GM18951 (cell line): Measurements from ENCODE around the gene CPM.

Experiments
- POLR2A ChIP-seq: IDR thresholded peaks from 4 replicates; pipeline ENCODE4 v1.6.1; 2011; ENCODE audit warnings: mild to moderate bottlenecking; ENCODE audit not compliant: insufficient read length, insufficient read depth; ENCODE audit errors: extremely low read depth
- in situ Hi-C: fragments of 300-500 bp; cut with MboI; formaldehyde crosslinking; loops from one replicate; pipeline ENCODE4 v1.12.0; 2022; ENCODE audit warnings: low sequenced_read_pairs, mixed read lengths, inconsistent platforms; ENCODE audit not compliant: unreplicated experiment

CPM gene

DNA sequence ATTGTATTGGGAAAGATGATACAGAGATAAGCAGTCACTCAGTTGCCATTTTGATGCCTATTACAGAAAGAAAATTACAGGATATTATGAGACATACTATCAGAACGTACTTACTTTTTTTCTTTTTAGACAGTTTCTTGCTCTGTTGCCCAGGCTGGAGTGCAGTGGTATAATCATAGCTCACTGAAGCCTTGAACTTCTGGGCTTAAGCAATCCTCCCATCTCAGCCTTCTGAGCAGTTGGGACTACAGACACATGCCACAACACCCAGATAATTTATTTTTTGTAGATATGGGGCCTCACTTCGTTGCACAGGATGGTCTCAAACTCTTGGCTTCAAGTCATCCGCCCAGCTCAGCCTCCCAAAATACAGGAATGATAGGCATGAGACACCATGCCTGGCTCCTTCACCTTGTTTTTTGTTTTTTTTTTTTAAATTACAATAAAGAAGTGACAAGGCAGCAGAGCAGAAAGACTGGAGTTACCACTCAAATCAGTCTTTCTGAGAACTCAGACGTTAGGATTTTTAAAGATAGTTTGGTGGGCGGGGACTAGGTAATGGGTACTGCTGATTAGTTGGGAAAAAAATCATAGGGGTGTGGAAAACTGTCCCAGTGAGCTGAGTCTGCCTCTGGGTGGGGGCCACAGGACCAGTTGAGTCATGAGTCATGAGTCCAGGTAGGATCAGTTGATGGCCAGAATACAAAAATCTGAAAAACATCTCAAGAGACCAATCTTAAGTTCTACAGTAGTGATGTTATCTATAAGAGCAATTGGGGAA lies 11.5 kb upstream of the CPM start:
- in situ Hi-C loops = no loop called here
- no peak for TF ChIP-seq POLR2A

DNA sequence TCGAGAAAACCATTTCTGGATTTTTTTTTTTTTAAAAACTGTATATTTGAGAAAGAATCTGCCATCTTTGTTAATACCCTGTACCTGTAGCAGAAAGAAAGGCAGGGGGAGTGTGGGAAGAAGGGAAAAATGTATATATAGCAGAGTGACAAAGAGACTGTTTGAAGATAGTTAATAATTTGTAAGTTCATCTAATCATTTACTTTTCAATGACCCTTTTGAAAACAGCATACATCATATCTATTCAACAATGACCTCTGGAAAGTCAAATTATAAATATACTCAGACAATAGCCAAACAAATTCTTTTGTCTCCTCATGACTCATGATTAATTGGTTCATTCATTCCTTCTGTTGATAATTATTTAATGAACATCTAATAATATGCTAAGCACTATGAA lies 10.9 kb upstream of the CPM start:
- TF ChIP-seq POLR2A = no peak
- in situ Hi-C loops = no loop called here

- TF ChIP-seq POLR2A = no peak
- in situ Hi-C loops = no loop called here
Observed at GRCh38 chr12:68940731-68941130, 7.8 kb upstream of the CPM start.

- in situ Hi-C loops = no loop called here
Observed at GRCh38 chr12:68939505-68939904, 6.5 kb upstream of the CPM start.

DNA sequence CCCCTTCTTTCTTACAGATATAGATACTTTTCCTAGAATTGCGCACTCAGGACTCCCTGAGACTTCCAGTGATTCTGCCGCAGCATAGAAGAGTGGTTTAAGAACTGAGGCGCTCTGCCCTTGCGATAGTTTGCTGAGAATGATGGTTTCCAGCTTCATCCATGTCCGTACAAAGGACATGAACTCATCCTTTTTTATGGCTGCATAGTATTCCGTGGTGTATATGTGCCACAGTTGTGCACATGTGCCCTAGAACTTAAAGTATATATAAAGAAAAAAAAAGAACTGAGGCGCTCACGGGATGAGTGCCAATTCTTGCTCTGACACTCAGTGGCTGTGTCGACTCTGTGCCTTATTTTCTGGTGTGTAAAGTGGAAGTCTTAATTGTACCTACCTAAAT lies 1.4 kb upstream of the CPM start:
- in situ Hi-C loops = no loop called here
- TF ChIP-seq POLR2A = no peak

More at GRCh38 chr12:68939505-68939904, 6.5 kb upstream of the CPM start:
- TF ChIP-seq POLR2A = no peak

DNA sequence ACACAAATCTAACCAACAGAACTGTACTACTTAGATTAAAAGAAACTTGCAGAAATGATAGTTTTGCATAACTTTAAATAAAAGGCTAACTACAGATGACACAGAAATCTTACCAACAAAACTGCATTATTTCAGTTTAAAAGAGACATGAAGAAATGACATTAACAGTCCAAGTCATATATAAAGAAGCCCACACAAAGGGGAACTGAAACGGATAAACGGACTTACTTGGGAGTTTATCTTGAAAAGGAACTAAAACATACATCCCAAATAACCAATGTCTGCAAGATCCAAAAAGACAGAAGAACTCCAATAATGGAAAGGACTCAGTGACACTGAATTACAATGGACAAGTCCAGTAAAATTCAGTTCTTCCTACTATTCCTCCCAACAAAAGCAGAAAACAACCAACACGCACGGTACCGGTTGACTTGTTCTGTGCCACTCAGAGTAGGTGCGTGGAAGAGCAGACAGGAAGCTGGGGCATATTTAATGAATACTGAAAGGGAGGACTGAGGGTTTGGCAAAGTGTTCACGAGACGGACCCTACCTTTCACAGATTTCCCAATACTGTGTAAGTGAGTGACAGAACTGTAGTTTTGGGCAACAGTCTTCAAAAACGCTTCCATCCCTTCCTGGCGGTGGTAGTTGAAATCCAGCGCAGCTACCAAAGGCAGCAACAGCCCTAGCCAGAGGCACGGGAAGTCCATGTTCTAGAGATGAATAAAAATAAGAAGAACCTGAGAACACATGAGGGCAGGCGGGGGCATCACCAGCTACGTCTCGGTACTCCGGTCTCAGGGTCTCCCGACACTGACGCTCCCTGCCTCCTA lies 627 bp downstream of the CPM start:
- TF ChIP-seq POLR2A = no peak

DNA sequence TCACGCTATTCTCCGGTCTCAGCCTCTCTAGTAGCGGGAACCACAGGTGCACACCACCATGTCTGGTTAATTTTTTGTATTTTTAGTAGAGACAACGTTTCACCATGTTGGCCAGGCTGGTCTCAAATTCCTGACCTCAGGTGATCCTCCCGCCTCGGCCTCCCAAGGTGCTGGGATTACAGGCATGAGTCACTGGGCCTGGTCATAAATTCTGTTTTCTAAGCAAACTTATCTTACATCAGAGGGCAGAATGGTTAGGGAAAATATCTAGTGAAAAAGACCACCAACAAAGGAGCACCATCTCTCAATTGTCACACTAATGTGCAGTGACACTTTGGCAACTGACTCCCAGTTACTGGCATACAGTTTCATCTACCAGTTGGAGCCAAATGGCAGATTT lies 2.8 kb downstream of the CPM start:
- TF ChIP-seq POLR2A = no peak
- in situ Hi-C loops = no loop called here

More for the DNA sequence above, 627 bp downstream of the CPM start:
- in situ Hi-C loops = no loop called here

- no peak for TF ChIP-seq POLR2A
- in situ Hi-C loops = no loop called here
Observed at GRCh38 chr12:68924546-68924945, 8.4 kb downstream of the CPM start.

DNA sequence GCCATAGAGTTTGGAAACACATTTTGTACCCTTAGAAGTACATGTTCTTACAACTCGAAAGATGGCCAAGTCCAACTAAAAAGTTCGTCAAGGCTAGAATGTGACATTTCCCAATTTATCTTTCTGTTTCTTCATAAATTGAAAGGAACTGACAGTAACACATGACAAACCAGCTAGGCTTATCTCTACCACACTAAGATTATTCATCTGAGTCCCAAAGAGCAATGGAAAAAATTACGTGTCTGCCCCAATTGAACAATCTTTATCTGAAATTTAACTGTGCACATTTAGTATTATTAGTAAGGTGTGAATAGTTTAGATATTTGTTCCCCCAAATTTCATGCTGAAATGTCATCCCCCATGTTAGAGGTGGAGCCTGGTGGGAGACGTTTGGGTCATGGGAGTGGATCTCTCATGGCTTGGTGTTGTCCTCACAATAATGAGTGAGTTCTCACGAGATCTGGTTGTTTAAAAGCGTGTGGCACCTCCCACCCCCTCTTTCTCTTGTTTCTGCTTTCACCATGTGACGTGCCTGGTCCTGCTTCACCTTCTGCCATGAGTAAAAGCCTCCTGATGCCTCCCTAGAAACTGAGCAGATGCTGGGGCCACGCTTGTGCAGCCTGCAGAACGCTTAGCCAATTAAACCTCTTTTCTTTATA lies 13.3 kb downstream of the CPM start:
- in situ Hi-C loops = no loop called here
- no peak for TF ChIP-seq POLR2A

GRCh38 chr12:68918960-68919359 lies 14.0 kb downstream of the CPM start:
- in situ Hi-C loops = no loop called here
- no peak for TF ChIP-seq POLR2A

GRCh38 chr12:68915055-68915454 lies 17.9 kb downstream of the CPM start:
- in situ Hi-C loops = no loop called here
- TF ChIP-seq POLR2A = no peak

DNA sequence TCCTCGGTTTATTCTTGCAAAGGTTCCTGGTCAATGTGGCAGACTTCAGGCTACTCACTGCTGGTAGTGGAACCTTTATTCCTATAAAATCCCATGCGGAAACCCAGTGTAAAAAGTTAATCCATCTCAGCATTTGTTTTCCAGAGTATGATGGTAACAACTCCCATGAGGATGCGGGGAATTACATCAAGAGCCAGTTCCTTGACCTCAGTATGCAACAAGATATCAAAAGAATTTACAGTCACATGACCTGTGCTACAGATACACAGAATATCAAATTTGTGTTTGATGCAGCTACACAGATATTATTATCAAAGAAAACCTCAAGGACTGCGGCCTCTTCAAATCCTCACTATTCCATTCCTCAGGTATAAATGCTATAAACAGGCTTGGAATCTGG lies 19.3 kb downstream of the CPM start:
- in situ Hi-C loops = no loop called here
- no peak for TF ChIP-seq POLR2A

DNA sequence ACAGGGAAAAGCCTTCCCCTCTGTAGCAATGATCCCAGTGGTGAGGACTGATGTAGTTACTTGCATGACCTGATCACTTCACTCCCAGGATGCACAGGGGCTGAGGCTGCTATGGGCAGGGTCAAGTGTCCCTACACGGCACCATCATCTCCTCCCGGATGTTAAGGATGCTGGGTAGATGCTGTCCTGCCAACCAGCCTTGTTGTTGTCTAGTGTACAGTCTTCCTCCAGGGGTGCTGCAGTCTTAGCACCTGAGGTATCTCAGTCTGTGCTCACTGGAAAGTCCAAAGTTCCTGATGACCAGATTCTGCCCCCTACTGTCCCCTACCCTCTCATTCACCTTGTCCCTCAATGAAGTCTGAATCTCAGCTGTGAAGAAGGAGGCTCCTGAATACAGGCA lies 20.1 kb downstream of the CPM start:
- in situ Hi-C loops = no loop called here
- no peak for TF ChIP-seq POLR2A
